ENCODE measurements around the gene OTUB1.

The OTUB1 gene

DNA sequence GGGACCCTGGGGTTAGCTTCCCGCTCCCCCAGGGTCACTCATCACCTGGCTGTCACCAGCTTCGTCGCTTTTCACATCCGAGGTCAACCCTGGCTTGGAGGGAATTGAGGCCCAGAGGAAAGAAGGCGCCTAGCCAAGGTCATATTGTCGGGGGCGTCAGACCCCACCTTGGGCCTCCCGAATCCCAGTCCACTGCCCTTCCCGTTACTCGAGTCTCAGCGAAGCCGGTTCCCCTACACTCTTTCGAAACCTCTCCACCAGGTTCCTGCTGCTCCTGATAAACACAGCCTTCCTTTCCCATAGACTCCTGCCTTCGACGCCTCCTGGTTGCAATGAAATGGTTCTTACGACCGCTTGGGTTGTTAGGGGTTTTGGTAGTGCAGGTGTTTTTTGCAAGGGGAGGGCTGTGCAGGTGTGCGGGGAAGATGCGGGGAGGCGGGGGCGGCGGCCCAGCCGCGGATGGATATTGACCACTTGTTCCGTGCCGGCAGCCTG lies 46.8 kb upstream of the OTUB1 start:
- peak overlapping the region; percentile 75 for H3K23ac ChIP-seq (ENCODE audit: low read depth, low read length, poor library complexity)
- no peaks in the 10 kb centered on the region for H3K27me3 ChIP-seq (ENCODE audit: control insufficient read depth in 3 of 3, insufficient read depth in 3 of 3, low read depth in 1 of 3, low read length in 3 of 3)
- H3K36me3 ChIP-seq (replicated peaks in 1 of 2; ENCODE audit: control insufficient read depth in 2 of 2, insufficient read depth in 2 of 2, low read length in 2 of 2) = peaks cover 0 to 24% of the 10 kb centered on the region in 2 donors
- H3K79me1 ChIP-seq (ENCODE audit: low read depth, low read length) = peaks cover 18% of the 10 kb centered on the region
- H3K9ac ChIP-seq (ENCODE audit: low read depth, low read length, poor library complexity) = peak overlapping the region; percentile 99
- peak overlapping the region; percentile 93 for H3K4me2 ChIP-seq (ENCODE audit: insufficient read depth, low read length, poor library complexity, severe bottlenecking)
- H4K8ac ChIP-seq (ENCODE audit: low read depth, low read length) = peak overlapping the region; percentile 74
- H4K91ac ChIP-seq (ENCODE audit: low read depth, low read length, poor library complexity) = no peak overlapping the region
- no CpG with 5 or more reads among the region's 26 CpGs for WGBS, 2 donors (ENCODE audit: extremely low coverage in 2 of 2, insufficient read length in 2 of 2, insufficient replicate concordance in 1 of 2)
- H2AK5ac ChIP-seq (ENCODE audit: low read depth, low read length) = no peak overlapping the region
- no peak overlapping the region for H2BK120ac ChIP-seq (ENCODE audit: low read depth, low read length)
- no peak overlapping the region for H3K14ac ChIP-seq (ENCODE audit: low read length)
- H3K4ac ChIP-seq (ENCODE audit: low read length) = no peak overlapping the region
- H3K18ac ChIP-seq (ENCODE audit: low read length) = peak overlapping the region; percentile 100
- H2AFZ ChIP-seq (ENCODE audit: low read length) = peak overlapping the region; percentile 90
- H3K4me1 ChIP-seq (ENCODE audit: control insufficient read depth in 2 of 2, insufficient read depth in 1 of 2, low read depth in 1 of 2, low read length in 2 of 2) = peaks cover 2 to 7% of the 10 kb centered on the region in 2 donors
- H2BK15ac ChIP-seq (ENCODE audit: low read length) = no peak overlapping the region
- no peaks in the 10 kb centered on the region for H3K9me3 ChIP-seq (replicated peaks in 1 of 2; ENCODE audit: control insufficient read depth in 2 of 2, insufficient read depth in 1 of 2, low read depth in 1 of 2, low read length in 2 of 2)
- no peak overlapping the region for H2BK12ac ChIP-seq (ENCODE audit: low read length)
- H3K27ac ChIP-seq (replicated peaks; ENCODE audit: low read length) = no peak overlapping the region
- peak overlapping the region; percentile 85 to 90 for H3K4me3 ChIP-seq (ENCODE audit: low read length in 2 of 2)
- no peak for DNase-seq (ENCODE audit: low spot score)
- H2BK5ac ChIP-seq (ENCODE audit: low read length) = peak overlapping the region; percentile 99

DNA sequence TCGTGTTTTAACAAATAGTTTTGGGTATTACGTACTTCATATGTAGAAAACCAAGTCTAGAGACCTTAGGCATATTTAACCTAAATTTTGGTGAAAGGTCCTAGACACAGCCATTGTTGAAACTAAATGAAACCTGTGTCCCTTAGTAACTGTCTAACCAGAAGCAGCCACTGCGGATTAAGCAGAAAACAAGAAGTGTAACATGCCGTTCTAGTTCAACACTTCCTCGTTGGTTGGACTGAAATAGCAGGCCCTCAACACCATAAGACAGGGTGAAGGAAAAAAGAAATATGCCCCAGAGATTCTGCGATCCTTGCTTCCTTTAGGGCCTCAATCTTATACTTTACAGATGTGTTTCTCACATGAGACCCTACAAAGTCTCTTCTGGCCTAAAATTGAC lies 45.5 kb upstream of the OTUB1 start:
- Histone ChIP-seq H2AFZ (ENCODE audit: low read length) (no peak overlapping the region), H3K4me2 (ENCODE audit: insufficient read depth, low read length, poor library complexity, severe bottlenecking) (no peak overlapping the region), H3K4ac (ENCODE audit: low read length) (no peak overlapping the region), H3K27me3 (ENCODE audit: control insufficient read depth in 3 of 3, insufficient read depth in 3 of 3, low read depth in 1 of 3, low read length in 3 of 3) (no peaks in the 10 kb centered on the region), H3K9ac (ENCODE audit: low read depth, low read length, poor library complexity) (no peak overlapping the region), H3K9me3 (replicated peaks in 1 of 2; ENCODE audit: control insufficient read depth in 2 of 2, insufficient read depth in 1 of 2, low read depth in 1 of 2, low read length in 2 of 2) (no peaks in the 10 kb centered on the region), H3K4me3 (ENCODE audit: low read length in 2 of 2) (no peak overlapping the region), H2AK5ac (ENCODE audit: low read depth, low read length) (no peak overlapping the region), H3K79me1 (ENCODE audit: low read depth, low read length) (peaks cover 21% of the 10 kb centered on the region), H4K91ac (ENCODE audit: low read depth, low read length, poor library complexity) (no peak overlapping the region), H2BK5ac (ENCODE audit: low read length) (no peak overlapping the region), H2BK15ac (ENCODE audit: low read length) (no peak overlapping the region), H3K23ac (ENCODE audit: low read depth, low read length, poor library complexity) (no peak overlapping the region), H3K18ac (ENCODE audit: low read length) (no peak overlapping the region), H2BK120ac (ENCODE audit: low read depth, low read length) (no peak overlapping the region), H3K14ac (ENCODE audit: low read length) (no peak overlapping the region), H4K8ac (ENCODE audit: low read depth, low read length) (no peak overlapping the region), H3K36me3 (replicated peaks in 1 of 2; ENCODE audit: control insufficient read depth in 2 of 2, insufficient read depth in 2 of 2, low read length in 2 of 2) (peaks cover 1 to 32% of the 10 kb centered on the region in 2 donors), H3K4me1 (ENCODE audit: control insufficient read depth in 2 of 2, insufficient read depth in 1 of 2, low read depth in 1 of 2, low read length in 2 of 2) (peaks cover 2 to 15% of the 10 kb centered on the region in 2 donors), H2BK12ac (ENCODE audit: low read length) (no peak overlapping the region), H3K27ac (replicated peaks; ENCODE audit: low read length) (no peak overlapping the region)
- no CpG with 5 or more reads among the region's 6 CpGs for WGBS, 2 donors (ENCODE audit: extremely low coverage in 2 of 2, insufficient read length in 2 of 2, insufficient replicate concordance in 1 of 2)
- no peak for DNase-seq (ENCODE audit: low spot score)

GRCh38 chr11:63941901-63942300 lies 44.3 kb upstream of the OTUB1 start:
- H3K4me1 ChIP-seq (ENCODE audit: control insufficient read depth in 2 of 2, insufficient read depth in 1 of 2, low read depth in 1 of 2, low read length in 2 of 2) = peaks cover 2 to 15% of the 10 kb centered on the region in 2 donors
- H3K18ac ChIP-seq (ENCODE audit: low read length) = no peak overlapping the region
- H3K27ac ChIP-seq (replicated peaks; ENCODE audit: low read length) = no peak overlapping the region
- H2AK5ac ChIP-seq (ENCODE audit: low read depth, low read length) = no peak overlapping the region
- H3K9me3 ChIP-seq (replicated peaks in 1 of 2; ENCODE audit: control insufficient read depth in 2 of 2, insufficient read depth in 1 of 2, low read depth in 1 of 2, low read length in 2 of 2) = no peaks in the 10 kb centered on the region
- H3K23ac ChIP-seq (ENCODE audit: low read depth, low read length, poor library complexity) = no peak overlapping the region
- no peak overlapping the region for H3K4me2 ChIP-seq (ENCODE audit: insufficient read depth, low read length, poor library complexity, severe bottlenecking)
- H3K27me3 ChIP-seq (ENCODE audit: control insufficient read depth in 3 of 3, insufficient read depth in 3 of 3, low read depth in 1 of 3, low read length in 3 of 3) = no peaks in the 10 kb centered on the region
- no peak overlapping the region for H3K14ac ChIP-seq (ENCODE audit: low read length)
- no peak overlapping the region for H2BK5ac ChIP-seq (ENCODE audit: low read length)
- H4K8ac ChIP-seq (ENCODE audit: low read depth, low read length) = no peak overlapping the region
- peaks cover 8 to 43% of the 10 kb centered on the region in 2 donors for H3K36me3 ChIP-seq (replicated peaks in 1 of 2; ENCODE audit: control insufficient read depth in 2 of 2, insufficient read depth in 2 of 2, low read length in 2 of 2)
- no peak for DNase-seq (ENCODE audit: low spot score)
- no CpG with 5 or more reads among the region's 4 CpGs for WGBS, 2 donors (ENCODE audit: extremely low coverage in 2 of 2, insufficient read length in 2 of 2, insufficient replicate concordance in 1 of 2)
- H2BK15ac ChIP-seq (ENCODE audit: low read length) = no peak overlapping the region
- H3K4ac ChIP-seq (ENCODE audit: low read length) = no peak overlapping the region
- peaks cover 21% of the 10 kb centered on the region for H3K79me1 ChIP-seq (ENCODE audit: low read depth, low read length)
- no peak overlapping the region for H4K91ac ChIP-seq (ENCODE audit: low read depth, low read length, poor library complexity)
- no peak overlapping the region for H2AFZ ChIP-seq (ENCODE audit: low read length)
- no peak overlapping the region for H3K4me3 ChIP-seq (ENCODE audit: low read length in 2 of 2)
- H2BK12ac ChIP-seq (ENCODE audit: low read length) = no peak overlapping the region
- no peak overlapping the region for H2BK120ac ChIP-seq (ENCODE audit: low read depth, low read length)
- H3K9ac ChIP-seq (ENCODE audit: low read depth, low read length, poor library complexity) = no peak overlapping the region

- no peak overlapping the region for H3K4me2 ChIP-seq (ENCODE audit: insufficient read depth, low read length, poor library complexity, severe bottlenecking)
- H2AK5ac ChIP-seq (ENCODE audit: low read depth, low read length) = no peak overlapping the region
- H3K18ac ChIP-seq (ENCODE audit: low read length) = no peak overlapping the region
- H3K36me3 ChIP-seq (replicated peaks in 1 of 2; ENCODE audit: control insufficient read depth in 2 of 2, insufficient read depth in 2 of 2, low read length in 2 of 2) = peaks cover 9 to 49% of the 10 kb centered on the region in 2 donors
- no peak overlapping the region for H3K9ac ChIP-seq (ENCODE audit: low read depth, low read length, poor library complexity)
- no peaks in the 10 kb centered on the region for H3K27me3 ChIP-seq (ENCODE audit: control insufficient read depth in 3 of 3, insufficient read depth in 3 of 3, low read depth in 1 of 3, low read length in 3 of 3)
- H3K9me3 ChIP-seq (replicated peaks in 1 of 2; ENCODE audit: control insufficient read depth in 2 of 2, insufficient read depth in 1 of 2, low read depth in 1 of 2, low read length in 2 of 2) = no peaks in the 10 kb centered on the region
- no peak overlapping the region for H3K23ac ChIP-seq (ENCODE audit: low read depth, low read length, poor library complexity)
- H2BK120ac ChIP-seq (ENCODE audit: low read depth, low read length) = no peak overlapping the region
- H3K4me3 ChIP-seq (ENCODE audit: low read length in 2 of 2) = no peak overlapping the region
- no peak overlapping the region for H4K8ac ChIP-seq (ENCODE audit: low read depth, low read length)
- H2BK5ac ChIP-seq (ENCODE audit: low read length) = no peak overlapping the region
- no peak overlapping the region for H2BK12ac ChIP-seq (ENCODE audit: low read length)
- no CpG with 5 or more reads among the region's 3 CpGs for WGBS, 2 donors (ENCODE audit: extremely low coverage in 2 of 2, insufficient read length in 2 of 2, insufficient replicate concordance in 1 of 2)
- H3K79me1 ChIP-seq (ENCODE audit: low read depth, low read length) = peaks cover 21% of the 10 kb centered on the region
- H3K14ac ChIP-seq (ENCODE audit: low read length) = no peak overlapping the region
- H3K27ac ChIP-seq (replicated peaks; ENCODE audit: low read length) = no peak overlapping the region
- H4K91ac ChIP-seq (ENCODE audit: low read depth, low read length, poor library complexity) = no peak overlapping the region
- no peak overlapping the region for H2BK15ac ChIP-seq (ENCODE audit: low read length)
- H3K4ac ChIP-seq (ENCODE audit: low read length) = no peak overlapping the region
- peaks cover 2 to 15% of the 10 kb centered on the region in 2 donors for H3K4me1 ChIP-seq (ENCODE audit: control insufficient read depth in 2 of 2, insufficient read depth in 1 of 2, low read depth in 1 of 2, low read length in 2 of 2)
- DNase-seq (ENCODE audit: low spot score) = no peak
- H2AFZ ChIP-seq (ENCODE audit: low read length) = no peak overlapping the region
Measured at GRCh38 chr11:63942803-63943202, 43.4 kb upstream of the OTUB1 start.
